Keratinocyte (primary cell): ENCODE results near the gene FRMPD1.

Experiments
- EZH2 ChIP-seq: IDR thresholded peaks from one replicate; pipeline ENCODE4 v1.6.1; 2012; ENCODE audit warnings: inconsistent platforms, mild to moderate bottlenecking, low read length, moderate library complexity
- TF ChIP-seq, protein P1 (sequence below), 3 experiments: IDR thresholded peaks in 1 of 3; conservative IDR thresholded peaks in 1 of 3; optimal IDR thresholded peaks in 1 of 3; 2 replicates in 2 of 3; 3 replicates in 1 of 3; pipeline versions ENCODE3 to v1.5.1; 2011; ENCODE audit warnings: low read length in 3 of 3, mild to moderate bottlenecking in 3 of 3, moderate library complexity in 2 of 3, control low read depth in 1 of 3, inconsistent platforms in 1 of 3; ENCODE audit not compliant: insufficient read depth in 2 of 3; ENCODE audit errors: extremely low read depth in 1 of 3

DNA sequence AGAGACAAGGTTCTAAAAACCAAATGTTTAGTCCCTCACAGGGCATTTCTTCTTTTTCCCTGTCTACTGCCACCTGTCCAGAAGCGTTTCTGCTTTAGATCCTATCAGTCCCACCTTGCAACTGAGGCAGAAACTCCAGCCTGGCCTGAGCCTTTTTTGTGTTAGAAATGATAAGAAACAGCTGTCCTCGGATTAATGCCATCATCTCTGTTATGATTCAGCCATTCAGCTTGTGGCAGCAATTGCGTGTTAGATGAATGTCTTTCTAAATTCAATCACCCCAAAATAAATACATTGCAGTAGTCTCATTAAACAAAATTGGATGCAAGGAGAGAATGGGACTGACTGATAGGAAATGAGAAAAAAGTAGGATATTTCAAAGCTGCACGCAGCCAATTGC lies 28.3 kb upstream of the FRMPD1 start:
- no peak for TF ChIP-seq EZH2
- TF ChIP-seq, protein P1, sequence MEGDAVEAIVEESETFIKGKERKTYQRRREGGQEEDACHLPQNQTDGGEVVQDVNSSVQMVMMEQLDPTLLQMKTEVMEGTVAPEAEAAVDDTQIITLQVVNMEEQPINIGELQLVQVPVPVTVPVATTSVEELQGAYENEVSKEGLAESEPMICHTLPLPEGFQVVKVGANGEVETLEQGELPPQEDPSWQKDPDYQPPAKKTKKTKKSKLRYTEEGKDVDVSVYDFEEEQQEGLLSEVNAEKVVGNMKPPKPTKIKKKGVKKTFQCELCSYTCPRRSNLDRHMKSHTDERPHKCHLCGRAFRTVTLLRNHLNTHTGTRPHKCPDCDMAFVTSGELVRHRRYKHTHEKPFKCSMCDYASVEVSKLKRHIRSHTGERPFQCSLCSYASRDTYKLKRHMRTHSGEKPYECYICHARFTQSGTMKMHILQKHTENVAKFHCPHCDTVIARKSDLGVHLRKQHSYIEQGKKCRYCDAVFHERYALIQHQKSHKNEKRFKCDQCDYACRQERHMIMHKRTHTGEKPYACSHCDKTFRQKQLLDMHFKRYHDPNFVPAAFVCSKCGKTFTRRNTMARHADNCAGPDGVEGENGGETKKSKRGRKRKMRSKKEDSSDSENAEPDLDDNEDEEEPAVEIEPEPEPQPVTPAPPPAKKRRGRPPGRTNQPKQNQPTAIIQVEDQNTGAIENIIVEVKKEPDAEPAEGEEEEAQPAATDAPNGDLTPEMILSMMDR (optimal IDR thresholded peaks at IDR 0.05 in 1 of 3, IDR thresholded peaks at IDR 0.05 in 1 of 3, conservative IDR thresholded peaks at IDR 0.05 in 1 of 3; ENCODE audit: extremely low read depth in 1 of 3, insufficient read depth in 2 of 3, low read length in 3 of 3) = no peak
